ENCODE data around the gene COL20A1.

Gene COL20A1

GRCh38 chr20:63276956-63277355 is 16.0 kb upstream of the COL20A1 start:
- Histone ChIP-seq H3K27me3 (ENCODE audit: low read depth) (no peaks in the 10 kb centered on the region), H3K9me3 (no peaks in the 10 kb centered on the region), H3K36me3 (replicated peaks) (peaks cover 45% of the 10 kb centered on the region), H3K4me1 (0 out of 2 replicates have a peak, but pooled peaks cover under 1% of the 10 kb centered on the region), H3K4me3 (no peak overlapping the region)
- in situ Hi-C loops (cut with MboI; ENCODE audit: low sequenced_read_pairs), result no loop called here
- no peak for DNase-seq (ENCODE audit: low spot score in 2 of 2)

GRCh38 chr20:63277466-63278272 is 15.3 kb upstream of the COL20A1 start:
- in situ Hi-C loops (cut with MboI; ENCODE audit: low sequenced_read_pairs), result no loop called here
- Histone ChIP-seq H3K36me3 (replicated peaks) (peaks cover 47% of the 10 kb centered on the region), H3K4me3 (no peak overlapping the region), H3K27me3 (ENCODE audit: low read depth) (no peaks in the 10 kb centered on the region), H3K9me3 (no peaks in the 10 kb centered on the region), H3K4me1 (no peaks in the 10 kb centered on the region)
- DNase-seq (ENCODE audit: low spot score in 2 of 2), result no peak

- in situ Hi-C loops (cut with MboI; ENCODE audit: low sequenced_read_pairs), result no loop called here
- no peaks in the 10 kb centered on the region for H3K9me3 ChIP-seq
- H3K4me3 ChIP-seq, result no peak overlapping the region
- no peaks in the 10 kb centered on the region for H3K4me1 ChIP-seq
- no peaks in the 10 kb centered on the region for H3K27me3 ChIP-seq (ENCODE audit: low read depth)
- peaks cover 55% of the 10 kb centered on the region for H3K36me3 ChIP-seq (replicated peaks)
- DNase-seq (ENCODE audit: low spot score in 2 of 2), result no peak
These were observed 14.3 kb upstream of the COL20A1 start for GRCh38 chr20:63278661-63279060.

- DNase-seq (ENCODE audit: low spot score in 2 of 2), result no peak
- peaks cover 55% of the 10 kb centered on the region for H3K36me3 ChIP-seq (replicated peaks)
- H3K4me3 ChIP-seq, result no peak overlapping the region
- H3K9me3 ChIP-seq, result no peaks in the 10 kb centered on the region
- in situ Hi-C loops (cut with MboI; ENCODE audit: low sequenced_read_pairs), result no loop called here
- no peaks in the 10 kb centered on the region for H3K27me3 ChIP-seq (ENCODE audit: low read depth)
- no peaks in the 10 kb centered on the region for H3K4me1 ChIP-seq
These were observed 13.1 kb upstream of the COL20A1 start for GRCh38 chr20:63279931-63280330.

GRCh38 chr20:63280371-63280770 is 12.6 kb upstream of the COL20A1 start:
- H3K36me3 ChIP-seq (replicated peaks), result peaks cover 55% of the 10 kb centered on the region

GRCh38 chr20:63280929-63281545 is 11.9 kb upstream of the COL20A1 start:
- H3K4me3 ChIP-seq, result no peak overlapping the region
- in situ Hi-C loops (cut with MboI; ENCODE audit: low sequenced_read_pairs), result no loop called here
- no peaks in the 10 kb centered on the region for H3K9me3 ChIP-seq
- DNase-seq (ENCODE audit: low spot score in 2 of 2), result peak in 1 of 2 experiments; percentile 39
- no peaks in the 10 kb centered on the region for H3K27me3 ChIP-seq (ENCODE audit: low read depth)
- no peaks in the 10 kb centered on the region for H3K4me1 ChIP-seq
- peaks cover 56% of the 10 kb centered on the region for H3K36me3 ChIP-seq (replicated peaks)

More at GRCh38 chr20:63280371-63280770, 12.6 kb upstream of the COL20A1 start:
- H3K9me3 ChIP-seq, result no peaks in the 10 kb centered on the region
- DNase-seq (ENCODE audit: low spot score in 2 of 2), result no peak
- H3K27me3 ChIP-seq (ENCODE audit: low read depth), result no peaks in the 10 kb centered on the region
- H3K4me1 ChIP-seq, result no peaks in the 10 kb centered on the region
- in situ Hi-C loops (cut with MboI; ENCODE audit: low sequenced_read_pairs), result no loop called here
- no peak overlapping the region for H3K4me3 ChIP-seq

- peaks cover 47% of the 10 kb centered on the region for H3K36me3 ChIP-seq (replicated peaks)
- H3K4me1 ChIP-seq, result no peaks in the 10 kb centered on the region
- H3K4me3 ChIP-seq, result no peak overlapping the region
- no peaks in the 10 kb centered on the region for H3K27me3 ChIP-seq (ENCODE audit: low read depth)
- in situ Hi-C loops (cut with MboI; ENCODE audit: low sequenced_read_pairs), result no loop called here
- no peak for DNase-seq (ENCODE audit: low spot score in 2 of 2)
- no peaks in the 10 kb centered on the region for H3K9me3 ChIP-seq
These were observed 11.0 kb upstream of the COL20A1 start for GRCh38 chr20:63281742-63282665.

GRCh38 chr20:63282946-63283345 is 10.0 kb upstream of the COL20A1 start:
- no peaks in the 10 kb centered on the region for H3K27me3 ChIP-seq (ENCODE audit: low read depth)
- H3K36me3 ChIP-seq (replicated peaks), result peaks cover 38% of the 10 kb centered on the region
- in situ Hi-C loops (cut with MboI; ENCODE audit: low sequenced_read_pairs), result no loop called here
- DNase-seq (ENCODE audit: low spot score in 2 of 2), result no peak
- no peaks in the 10 kb centered on the region for H3K9me3 ChIP-seq
- no peak overlapping the region for H3K4me3 ChIP-seq
- no peaks in the 10 kb centered on the region for H3K4me1 ChIP-seq

- H3K27me3 ChIP-seq (ENCODE audit: low read depth), result no peaks in the 10 kb centered on the region
- H3K4me1 ChIP-seq, result no peaks in the 10 kb centered on the region
- in situ Hi-C loops (cut with MboI; ENCODE audit: low sequenced_read_pairs), result no loop called here
- no peaks in the 10 kb centered on the region for H3K9me3 ChIP-seq
- H3K36me3 ChIP-seq (replicated peaks), result peaks cover 37% of the 10 kb centered on the region
- no peak for DNase-seq (ENCODE audit: low spot score in 2 of 2)
- no peak overlapping the region for H3K4me3 ChIP-seq
These were observed 9.4 kb upstream of the COL20A1 start for GRCh38 chr20:63283397-63284082.

GRCh38 chr20:63284083-63284440 is 8.9 kb upstream of the COL20A1 start:
- Histone ChIP-seq H3K36me3 (replicated peaks) (peaks cover 36% of the 10 kb centered on the region), H3K27me3 (ENCODE audit: low read depth) (no peaks in the 10 kb centered on the region), H3K4me3 (no peak overlapping the region), H3K4me1 (no peaks in the 10 kb centered on the region), H3K9me3 (no peaks in the 10 kb centered on the region)
- no peak for DNase-seq (ENCODE audit: low spot score in 2 of 2)
- in situ Hi-C loops (cut with MboI; ENCODE audit: low sequenced_read_pairs), result no loop called here

- in situ Hi-C loops (cut with MboI; ENCODE audit: low sequenced_read_pairs), result no loop called here
- Histone ChIP-seq H3K4me3 (no peak overlapping the region), H3K9me3 (no peaks in the 10 kb centered on the region)
These were observed 8.4 kb upstream of the COL20A1 start for GRCh38 chr20:63284544-63284949.

GRCh38 chr20:63284981-63285524 is 7.9 kb upstream of the COL20A1 start:
- Histone ChIP-seq H3K36me3 (replicated peaks) (peaks cover 29% of the 10 kb centered on the region), H3K4me1 (no peaks in the 10 kb centered on the region), H3K9me3 (no peaks in the 10 kb centered on the region), H3K27me3 (ENCODE audit: low read depth) (no peaks in the 10 kb centered on the region), H3K4me3 (no peak overlapping the region)
- DNase-seq (ENCODE audit: low spot score in 2 of 2), result no peak
- in situ Hi-C loops (cut with MboI; ENCODE audit: low sequenced_read_pairs), result no loop called here

More at GRCh38 chr20:63284544-63284949, 8.4 kb upstream of the COL20A1 start:
- Histone ChIP-seq H3K27me3 (ENCODE audit: low read depth) (no peaks in the 10 kb centered on the region), H3K4me1 (no peaks in the 10 kb centered on the region), H3K36me3 (replicated peaks) (peaks cover 34% of the 10 kb centered on the region)
- no peak for DNase-seq (ENCODE audit: low spot score in 2 of 2)
